HFFc6 (cell line): Measurements from ENCODE around the gene EGLN2. TPM values are rescaled to one million over a fixed set of nuclear protein-coding genes. Genes with fewer than 3 reads are reported as not detected.
"Not testable (repeated sequence)": the region's sequence is repeated elsewhere in the genome, so short reads cannot be mapped to it uniquely, and the experiment has no call there.

Source experiments
- DNase-seq: peaks from one replicate; pipeline ENCODE4 v3.0.0-alpha.2; 2018
- H3K27ac Mint-ChIP-seq: 2 replicates; pipeline ENCODE4 v1.8.0; 2020; ENCODE audit warnings: mild to moderate bottlenecking, mixed read lengths
- H3K27me3 Mint-ChIP-seq: 2 replicates; pipeline ENCODE4 v1.8.0; 2021; ENCODE audit warnings: mild to moderate bottlenecking, moderate library complexity, mixed read lengths; ENCODE audit not compliant: insufficient read depth
- H3K36me3 Mint-ChIP-seq: 2 replicates; pipeline ENCODE4 v1.8.0; 2021; ENCODE audit warnings: low read depth, mixed read lengths
- H3K4me1 Mint-ChIP-seq: 2 replicates; pipeline ENCODE4 v1.8.0; 2020; ENCODE audit warnings: low read depth, mixed read lengths
- H3K4me3 Mint-ChIP-seq: 2 replicates; pipeline ENCODE4 v1.8.0; 2020; ENCODE audit warnings: mild to moderate bottlenecking, moderate library complexity, mixed read lengths
- H3K9me3 Mint-ChIP-seq: 2 replicates; pipeline ENCODE4 v1.8.0; 2020; ENCODE audit warnings: mild to moderate bottlenecking, mixed read lengths
- CTCF ChIP-seq: fragments of 200-600 bp; sonication (generic); IDR thresholded peaks from 2 replicates; pipeline ENCODE4 v1.5.0; 2021; ENCODE audit warnings: antibody characterized with exemption, mild to moderate bottlenecking
- total RNA-seq, 6 experiments: library from RNA; stranded (reverse); fragmentation: NEBNext Ultra II Directional; extraction: Animal tissue kit (Norgen Biotek cat#: 25700); gene quantifications; 2 replicates in 1 of 6; 3 replicates in 5 of 6; pipeline ENCODE4 v1.2.3, GENCODE V29; 2021

Gene EGLN2
- total RNA-seq, 6 experiments from 2014 or later: 56.0 to 72.0 (median 60.1) TPM

- H3K4me1 Mint-ChIP-seq: peaks cover 30% of the 10 kb centered on the region
- H3K9me3 Mint-ChIP-seq: not testable (repeated sequence)
Measured at GRCh38 chr19:40818480-40819399, 19.7 kb downstream of the EGLN2 start.

GRCh38 chr19:40819479-40820234, 20.7 kb downstream of the EGLN2 start:
- H3K9me3 Mint-ChIP-seq, DNase-seq, H3K27ac Mint-ChIP-seq, H3K36me3 Mint-ChIP-seq, H3K27me3 Mint-ChIP-seq, H3K4me3 Mint-ChIP-seq: not testable (repeated sequence)
- H3K4me1 Mint-ChIP-seq: peaks cover 30% of the 10 kb centered on the region
- peak; percentile 92 for TF ChIP-seq CTCF

More at GRCh38 chr19:40818480-40819399, 19.7 kb downstream of the EGLN2 start:
- DNase-seq: peak; percentile 45
- peak; percentile 56 for TF ChIP-seq CTCF
- H3K27ac Mint-ChIP-seq: peak overlapping the region; percentile 4; the same call in 1 of the 2 replicates
- H3K4me3 Mint-ChIP-seq: peak overlapping the region; percentile 78
- H3K36me3 Mint-ChIP-seq, H3K27me3 Mint-ChIP-seq: not testable (repeated sequence)

- H3K9me3 Mint-ChIP-seq: no peaks in the 10 kb centered on the region
Measured at GRCh38 chr19:40822161-40822560, 23.2 kb downstream of the EGLN2 start.

GRCh38 chr19:40822704-40823553, 23.9 kb downstream of the EGLN2 start:
- H3K4me3 Mint-ChIP-seq, DNase-seq, H3K27me3 Mint-ChIP-seq, H3K27ac Mint-ChIP-seq, H3K9me3 Mint-ChIP-seq: not testable (repeated sequence)
- Mint-ChIP-seq H3K36me3 (peaks cover 15% of the 10 kb centered on the region), H3K4me1 (peaks cover 30% of the 10 kb centered on the region)

More at GRCh38 chr19:40822161-40822560, 23.2 kb downstream of the EGLN2 start:
- DNase-seq: no peak
- Mint-ChIP-seq H3K36me3 (peaks cover 7% of the 10 kb centered on the region), H3K4me1 (peaks cover 30% of the 10 kb centered on the region), H3K4me3 (no peak overlapping the region), H3K27ac (no peak overlapping the region), H3K27me3 (no peaks in the 10 kb centered on the region)
- no peak for TF ChIP-seq CTCF

- Mint-ChIP-seq H3K4me1 (peaks cover 12% of the 10 kb centered on the region), H3K36me3 (peaks cover 33% of the 10 kb centered on the region)
- H3K27ac Mint-ChIP-seq, H3K4me3 Mint-ChIP-seq, H3K27me3 Mint-ChIP-seq, DNase-seq, H3K9me3 Mint-ChIP-seq: not testable (repeated sequence)
Measured at GRCh38 chr19:40824916-40825315, 25.9 kb downstream of the EGLN2 start.

GRCh38 chr19:40825460-40826095, 26.6 kb downstream of the EGLN2 start:
- not testable (repeated sequence) for DNase-seq, H3K27ac Mint-ChIP-seq, H3K9me3 Mint-ChIP-seq, H3K27me3 Mint-ChIP-seq, H3K4me3 Mint-ChIP-seq
- H3K4me1 Mint-ChIP-seq: peaks cover 12% of the 10 kb centered on the region
- H3K36me3 Mint-ChIP-seq: peaks cover 35% of the 10 kb centered on the region

GRCh38 chr19:40826312-40826698, 27.3 kb downstream of the EGLN2 start:
- not testable (repeated sequence) for H3K27me3 Mint-ChIP-seq, H3K9me3 Mint-ChIP-seq, H3K4me3 Mint-ChIP-seq, DNase-seq, H3K27ac Mint-ChIP-seq
- H3K36me3 Mint-ChIP-seq: peaks cover 35% of the 10 kb centered on the region
- peaks cover 17% of the 10 kb centered on the region for H3K4me1 Mint-ChIP-seq

- not testable (repeated sequence) for H3K27me3 Mint-ChIP-seq, DNase-seq, H3K4me3 Mint-ChIP-seq, H3K27ac Mint-ChIP-seq, H3K9me3 Mint-ChIP-seq
- Mint-ChIP-seq H3K4me1 (peaks cover 22% of the 10 kb centered on the region), H3K36me3 (peaks cover 35% of the 10 kb centered on the region)
Measured at GRCh38 chr19:40826699-40827385, 27.9 kb downstream of the EGLN2 start.
